Pancreas (tissue), 10 donors: ENCODE data around the gene ABCG4. TPM values are rescaled to one million over a fixed set of nuclear protein-coding genes. Genes with fewer than 3 reads are reported as not detected.

Experiments
- ATAC-seq, 4 donors: fragments of 200-7000 bp; cut with Tn5 transposase; one replicate each; pipeline versions ENCODE4 v1.8.0 to v1.9.1; 2020; ENCODE audit warnings: mild to moderate bottlenecking in 4 of 4, moderate library complexity in 4 of 4
- DNase-seq, 6 donors: peaks; one replicate each; pipeline ENCODE4 v3.0.0-alpha.2; 2020
- FAIRE-seq: peaks from 2 replicates; lab custom pipeline; 2012; peaks lifted over from hg19 to GRCh38; lab: Jason Lieb, UNC
- H3K27ac ChIP-seq, 4 donors: fragments of 200-600 bp; sonication (generic); 1 replicate in 3 of 4; 2 replicates in 1 of 4; pipeline versions ENCODE4 v1.5.0 to v1.8.0; 2020
- H3K27me3 ChIP-seq, 4 donors: fragments of 200-600 bp; one replicate each; pipeline ENCODE4 v1.8.0; 2021
- H3K36me3 ChIP-seq, 3 donors: fragments of 200-600 bp; sonication (generic) in 1 of 3; one replicate each; pipeline versions ENCODE4 v1.5.0 to v1.8.0; 2020 to 2021
- H3K4me1 ChIP-seq, 3 donors: fragments of 200-600 bp; one replicate each; pipeline ENCODE4 v1.8.0; 2021
- H3K4me3 ChIP-seq, 4 donors: fragments of 200-600 bp; sonication (generic) in 2 of 4; one replicate each; pipeline versions ENCODE4 v1.5.0 to v1.8.0; 2020 to 2021
- H3K9me3 ChIP-seq, 4 donors: fragments of 200-600 bp; one replicate each; pipeline ENCODE4 v1.8.0; 2021
- CTCF ChIP-seq, 4 donors: fragments of 200-600 bp; sonication (generic) in 3 of 4; IDR thresholded peaks; one replicate each; pipeline versions ENCODE4 v1.5.0 to v1.8.0; 2021; ENCODE audit warnings: antibody characterized with exemption in 4 of 4
- WGBS, 2 donors: extraction: QIAGEN DNeasy Blood & Tissue Kit; methylation state at CpG; one replicate each; pipeline ENCODE4 v1.1.7; 2013; 5-methylcytosine and 5-hydroxymethylcytosine counted together
- intact Hi-C, 3 donors: fragments of 100-400 bp; cut with DNase I; formaldehyde crosslinking; loops; one replicate each; pipeline versions ENCODE4 v1.11.1 to v1.14.2; 2022
- polyA plus RNA-seq, 2 donors: library from polyadenylated mRNA; stranded (reverse); fragments of 200-250 nt; gene quantifications; one replicate each; pipeline ENCODE4 v1.2.3, GENCODE V29; 2013
- total RNA-seq, 6 donors: library from RNA; stranded (reverse); fragmentation: NEBNext Ultra II Directional in 4 of 6; extraction: Animal tissue kit (Norgen Biotek cat#: 25700) in 4 of 6; gene quantifications; one replicate each; pipeline versions ENCODE4 v1.2.1 to v1.2.4, GENCODE V29; 2021 to 2023
- donor health status: healthy with polysubstance abuse.
- donor health status: DM: no; HTN: no; CAD: no; lungs with moderate emphysema.
- donor health status: DM: no; HTN: no; CAD: no.
- donor health status: control.
- donor health status: control.
- donor health status: Bipolar disorder and iron deficiency.
- donor health status: DM: yes; HTN: yes; CAD: no.
- donor health status: DM: no; HTN: no; CAD: no.
- donor health status: DM: no; HTN: no; CAD: no.
- donor health status: DM: yes; HTN: yes; CAD: no.

The ABCG4 gene
- total and polyA plus RNA-seq, 8 donors = 0.11 to 0.21 TPM; not detected in 6

GRCh38 chr11:119144825-119145486 lies 3.9 kb upstream of the ABCG4 start:
- WGBS, 2 donors = 7 to 11% methylated on average over 7 of the region's 7 CpGs
- Histone ChIP-seq H3K9me3 (no peaks in the 10 kb centered on the region), H3K4me3 (no peak overlapping the region), H3K27ac (no peak overlapping the region), H3K4me1 (no peaks in the 10 kb centered on the region), H3K36me3 (no peaks in the 10 kb centered on the region), H3K27me3 (no peaks in the 10 kb centered on the region)
- intact Hi-C loops = no loop called here
- DNase-seq (peak in 5 of 6 donors; percentile 49 to 69 (median 62)), FAIRE-seq (no peak), ATAC-seq (peak; percentile 78 to 94 (median 92))
- peak; percentile 50 to 57 (median 54) for TF ChIP-seq CTCF (IDR thresholded peaks at IDR 0.05)

GRCh38 chr11:119145551-119145950 lies 3.3 kb upstream of the ABCG4 start:
- Histone ChIP-seq H3K4me1 (no peaks in the 10 kb centered on the region), H3K9me3 (no peaks in the 10 kb centered on the region), H3K4me3 (no peak overlapping the region), H3K27me3 (no peaks in the 10 kb centered on the region), H3K36me3 (no peaks in the 10 kb centered on the region), H3K27ac (no peak overlapping the region)
- FAIRE-seq = no peak
- WGBS, 2 donors = 29 to 33% methylated on average over 3 of the region's 3 CpGs
- ATAC-seq = no peak
- DNase-seq = no peak
- intact Hi-C loops = no loop called here
- TF ChIP-seq CTCF (IDR thresholded peaks at IDR 0.05) = no peak

- DNase-seq (peak in 1 of 6 donors; percentile 18), FAIRE-seq (no peak), ATAC-seq (no peak)
- no peaks in the 10 kb centered on the region for H3K4me1 ChIP-seq
- intact Hi-C loops = no loop called here
- no peaks in the 10 kb centered on the region for H3K36me3 ChIP-seq
- 70 to 71% methylated on average over 6 of the region's 6 CpGs for WGBS, 2 donors
- no peak overlapping the region for H3K27ac ChIP-seq
- TF ChIP-seq CTCF (IDR thresholded peaks at IDR 0.05) = no peak
- H3K9me3 ChIP-seq = no peaks in the 10 kb centered on the region
- no peaks in the 10 kb centered on the region for H3K27me3 ChIP-seq
- no peak overlapping the region for H3K4me3 ChIP-seq
Measured at GRCh38 chr11:119147604-119148333, 1.1 kb upstream of the ABCG4 start.

GRCh38 chr11:119148720-119149017 lies 183 bp upstream of the ABCG4 start:
- no peak for FAIRE-seq
- TF ChIP-seq CTCF (IDR thresholded peaks at IDR 0.05) = no peak
- H3K4me1 ChIP-seq = no peaks in the 10 kb centered on the region
- intact Hi-C loops = no loop called here
- H3K9me3 ChIP-seq = no peaks in the 10 kb centered on the region
- WGBS, 2 donors = 1 to 2% methylated on average over 10 to 16 of the region's 16 CpGs
- ATAC-seq = no peak
- H3K27me3 ChIP-seq = no peaks in the 10 kb centered on the region
- DNase-seq = no peak
- no peak overlapping the region for H3K27ac ChIP-seq
- peak overlapping the region; percentile 38 to 65 (median 47) for H3K4me3 ChIP-seq
- H3K36me3 ChIP-seq = no peaks in the 10 kb centered on the region

- H3K27me3 ChIP-seq = peaks cover 0 to 3% (median 0%) of the 10 kb centered on the region in 4 donors
- whole genome bisulfite sequencing, 2 donors = 39 to 42% methylated on average over 30 to 33 of the region's 33 CpGs
- H3K36me3 ChIP-seq = no peaks in the 10 kb centered on the region
- peak overlapping the region in 3 of 4 donors; percentile 38 to 65 (median 48) for H3K4me3 ChIP-seq
- H3K9me3 ChIP-seq = no peaks in the 10 kb centered on the region
- intact Hi-C loops = no loop called here
- DNase-seq (peak in 1 of 6 donors; percentile 64), ATAC-seq (no peak), FAIRE-seq (no peak)
- no peaks in the 10 kb centered on the region for H3K4me1 ChIP-seq
- no peak for TF ChIP-seq CTCF (IDR thresholded peaks at IDR 0.05)
- H3K27ac ChIP-seq = no peak overlapping the region
Measured at GRCh38 chr11:119149786-119150275, 979 bp downstream of the ABCG4 start.
